Activated CD8-positive, alpha-beta memory T cell treated with anti-CD3 and anti-CD28 coated beads for 24 hours (primary cell): Measurements from ENCODE around the gene BORCS8.
"Not testable (repeated sequence)": the region's sequence is repeated elsewhere in the genome, so short reads cannot be mapped to it uniquely, and the experiment has no call there.

Experiments used
- DNase-seq: peaks from one replicate; pipeline ENCODE4 v3.0.0-alpha.2; 2020

The BORCS8 gene

GRCh38 chr19:19179548-19180441 is 12.2 kb downstream of the BORCS8 start:
- no peak for DNase-seq

- no peak for DNase-seq
These were observed 15.0 kb downstream of the BORCS8 start for GRCh38 chr19:19176950-19177349.

- not testable (repeated sequence) for DNase-seq
These were observed 18.7 kb downstream of the BORCS8 start for GRCh38 chr19:19173243-19173642.

- DNase-seq: no peak
These were observed 20.0 kb downstream of the BORCS8 start for GRCh38 chr19:19171821-19172532.

- no peak for DNase-seq
These were observed 20.9 kb downstream of the BORCS8 start for GRCh38 chr19:19170873-19171672.

- peak; percentile 90 for DNase-seq
These were observed 21.7 kb downstream of the BORCS8 start, which contains the start of gene MEF2B for GRCh38 chr19:19170053-19170872. TSS of gene MEF2B (minus strand) at chr19:19170263. CDS start at chr19:19150735, 19,528 bp downstream.

GRCh38 chr19:19169236-19170052 is 22.5 kb downstream of the BORCS8 start:
- no peak for DNase-seq

- no peak for DNase-seq
These were observed 24.3 kb downstream of the BORCS8 start for GRCh38 chr19:19167612-19168011.

GRCh38 chr19:19165396-19165795 is 26.6 kb downstream of the BORCS8 start:
- DNase-seq: no peak

- no peak for DNase-seq
These were observed 29.5 kb downstream of the BORCS8 start for GRCh38 chr19:19162495-19162894.

- DNase-seq: no peak
These were observed 31.4 kb downstream of the BORCS8 start for GRCh38 chr19:19160461-19161035.

- DNase-seq: no peak
These were observed 32.4 kb downstream of the BORCS8 start for GRCh38 chr19:19159534-19159933.

- no peak for DNase-seq
These were observed 34.1 kb downstream of the BORCS8 start for GRCh38 chr19:19157808-19158207.

- DNase-seq: no peak
These were observed 36.3 kb downstream of the BORCS8 start for GRCh38 chr19:19155495-19156219.

GRCh38 chr19:19154768-19155494 is 37.0 kb downstream of the BORCS8 start:
- no peak for DNase-seq

- no peak for DNase-seq
These were observed 39.1 kb downstream of the BORCS8 start for GRCh38 chr19:19152668-19153384.

- no peak for DNase-seq
These were observed 40.5 kb downstream of the BORCS8 start for GRCh38 chr19:19151418-19151817.

- no peak for DNase-seq
These were observed 42.5 kb downstream of the BORCS8 start for GRCh38 chr19:19149435-19149834.

GRCh38 chr19:19148504-19148903 is 43.4 kb downstream of the BORCS8 start:
- DNase-seq: not testable (repeated sequence)
